ENCODE results near the gene SERP2. TPM values are rescaled to one million over a fixed set of nuclear protein-coding genes. Genes with fewer than 3 reads are reported as not detected.

SERP2 gene
- total and polyA plus RNA-seq, 9 of the 15 experiments (the other 6 are each of a cell fraction or from before 2014, with no cell fraction given): 0.13 TPM; not detected in 8

GRCh38 chr13:44397766-44398223 lies 24.2 kb downstream of the SERP2 start (continued):
- TF ChIP-seq THRA (IDR thresholded peaks at IDR 0.05) (no peak), ELK3 (CRISPR knock-in tag; IDR thresholded peaks at IDR 0.05) (no peak), CBX2 (IDR thresholded peaks at IDR 0.05; ENCODE audit: insufficient read depth, low read length, poor library complexity, severe bottlenecking) (no peak), FOSL1 (tag; conservative IDR thresholded peaks at IDR 0.05) (peak; percentile 64), ATF4 (CRISPR knock-in tag; IDR thresholded peaks at IDR 0.05) (0 out of 2 replicates have a peak, but pooled peaks have one; percentile 42), TRIM28 (IDR thresholded peaks at IDR 0.05) (no peak), ZNF134 (CRISPR knock-in tag; conservative IDR thresholded peaks at IDR 0.05) (no peak), CBX8 (IDR thresholded peaks at IDR 0.05; ENCODE audit: borderline replicate concordance, extremely low read depth, low read depth, low read length, poor library complexity, severe bottlenecking) (no peak), EP400 (IDR thresholded peaks at IDR 0.05) (peak; percentile 19; the same call in 1 of the 2 replicates), RBM15 (IDR thresholded peaks at IDR 0.05; ENCODE audit: insufficient read depth, low read length) (no peak), NR2C2 (CRISPR knock-in tag; IDR thresholded peaks at IDR 0.05) (no peak), NR2C2 (tag; IDR thresholded peaks at IDR 0.05) (no peak), ZNF318 (IDR thresholded peaks at IDR 0.05; ENCODE audit: borderline replicate concordance in 1 of 2, low read depth in 1 of 2) (no peak), SRSF7 (optimal IDR thresholded peaks at IDR 0.05; ENCODE audit: low read depth, low read length) (no peak), U2AF2 (optimal IDR thresholded peaks at IDR 0.05; ENCODE audit: low read depth, low read length) (no peak), MTA3 (IDR thresholded peaks at IDR 0.05; ENCODE audit: borderline replicate concordance) (no peak), ZNF696 (CRISPR knock-in tag; conservative IDR thresholded peaks at IDR 0.05) (no peak)

All from K562 (cell line).